HG03378 (cell line): ENCODE results near the gene ZNF563.

ENCODE experiments used
- ATAC-seq: cut with Tn5 transposase; IDR thresholded peaks from one replicate; pipeline ENCODE4 v1.9.1; 2021; ENCODE audit warnings: mild to moderate bottlenecking, moderate library complexity; ENCODE audit not compliant: unreplicated experiment

The ZNF563 gene

GRCh38 chr19:12295191-12295590 is 38.2 kb downstream of the ZNF563 start:
- ATAC-seq: peak; percentile 4

GRCh38 chr19:12294249-12295158 is 38.9 kb downstream of the ZNF563 start, which contains the start of gene ZNF44:
TSS of gene ZNF44 (minus strand) at chr19:12294883. CDS start at chr19:12294694, 189 bp downstream.
- ATAC-seq: peak; percentile 88

DNA sequence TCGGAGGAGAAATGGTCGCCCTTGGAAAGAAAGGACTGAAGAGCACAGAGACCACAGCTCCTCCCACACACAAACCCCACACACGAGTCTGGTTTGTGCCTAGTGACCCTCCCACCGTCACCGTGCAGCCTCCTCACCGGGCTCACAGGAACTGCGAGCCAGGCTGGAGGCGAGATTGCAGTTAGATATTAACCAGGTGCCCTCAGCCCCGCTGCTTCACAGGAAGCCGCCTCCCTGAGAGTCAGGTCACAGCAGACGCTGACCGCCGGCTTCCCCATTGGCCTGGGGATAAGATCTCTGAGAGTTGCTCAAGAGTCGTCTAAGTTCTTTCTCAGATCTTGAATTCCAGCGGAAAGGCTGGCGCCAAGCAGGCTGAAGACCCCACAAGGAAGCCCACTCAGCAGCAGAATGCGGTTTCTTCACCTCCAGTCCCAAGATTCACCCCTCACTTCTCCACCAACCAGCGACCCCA is 39.6 kb downstream of the ZNF563 start:
- peak; percentile 41 for ATAC-seq

DNA sequence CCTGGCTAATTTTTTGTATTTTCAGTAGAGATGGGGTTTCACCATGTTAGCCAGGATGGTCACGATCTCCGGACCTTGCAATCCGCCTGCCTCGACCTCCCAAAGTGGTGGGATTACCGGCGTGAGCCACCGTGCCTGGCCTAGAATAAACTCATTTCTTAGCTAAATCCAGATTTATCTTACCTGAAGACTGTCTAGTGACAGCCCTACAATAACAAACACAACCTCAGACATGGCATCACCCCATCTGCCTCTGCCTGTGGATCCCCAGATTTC is 43.7 kb downstream of the ZNF563 start:
- no peak for ATAC-seq

- ATAC-seq: no peak
Observed at GRCh38 chr19:12287958-12288500, 45.4 kb downstream of the ZNF563 start.

- no peak for ATAC-seq
Observed at GRCh38 chr19:12284631-12285030, 48.8 kb downstream of the ZNF563 start.

DNA sequence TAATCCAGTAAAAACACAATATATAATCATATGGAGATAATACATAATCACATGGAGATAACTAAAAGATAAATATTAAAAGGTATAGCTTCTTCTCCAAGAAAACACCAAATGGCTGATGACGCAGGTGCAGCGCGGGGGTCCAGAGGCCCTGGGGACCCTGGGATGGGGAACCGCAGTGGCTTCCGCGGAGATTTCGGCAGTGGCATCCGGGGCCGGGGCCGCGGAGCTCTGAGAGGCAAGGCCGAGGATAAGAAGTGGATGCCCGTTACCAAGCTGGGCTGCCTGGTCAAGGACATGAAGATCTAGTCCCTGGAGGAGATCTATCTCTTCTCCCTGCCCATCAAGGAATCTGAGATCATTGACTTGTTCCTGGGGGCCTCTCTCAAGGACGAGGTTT is 49.2 kb downstream of the ZNF563 start:
- no peak for ATAC-seq

GRCh38 chr19:12278713-12279112 is 54.7 kb downstream of the ZNF563 start:
- no peak for ATAC-seq

- ATAC-seq: no peak
Observed at GRCh38 chr19:12272980-12273901, 60.2 kb downstream of the ZNF563 start.

- no peak for ATAC-seq
Observed at GRCh38 chr19:12272386-12272785, 61.0 kb downstream of the ZNF563 start.

DNA sequence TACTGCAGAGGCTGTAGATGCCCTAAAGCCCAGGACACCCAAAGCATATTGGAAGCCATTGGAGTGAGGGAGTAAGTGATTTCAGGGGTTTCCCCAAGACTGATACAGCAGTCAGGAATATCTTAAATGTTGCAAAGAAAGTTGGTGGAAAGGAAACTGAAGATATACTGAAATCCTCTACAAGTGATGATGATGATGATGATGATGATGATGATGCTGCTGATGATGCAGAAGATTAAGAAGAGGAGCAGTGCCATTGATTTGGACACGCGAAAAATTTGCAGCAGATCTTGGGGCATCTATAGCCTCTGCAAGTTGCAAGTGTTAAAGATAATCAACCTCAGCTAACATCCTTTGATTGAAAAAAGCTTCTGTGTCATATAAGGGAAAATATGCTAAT is 62.6 kb downstream of the ZNF563 start:
- ATAC-seq: no peak
